GM12878 (cell line): Measurements from ENCODE around the gene MICAL3. TPM values are rescaled to one million over a fixed set of nuclear protein-coding genes. Genes with fewer than 3 reads are reported as not detected.

ENCODE experiments used
- ATAC-seq: fragments of 200-7000 bp; cut with Tn5 transposase; 3 replicates; pipeline ENCODE4 v1.9.1; 2020; ENCODE audit warnings: mild to moderate bottlenecking, moderate library complexity
- BruUV-seq: library from RNA; stranded (reverse); fragments of 400-500 nt; replicated peaks from 2 replicates; lab custom pipeline; 2021; lab: Mats Ljungman, UMichigan
- CTCF ChIA-PET: fragments of 300-600 bp; sonication (Branson Sonifier 250); formaldehyde crosslinking; extraction: SDS; loops from one replicate; lab custom pipeline; 2021; ENCODE audit warnings: inconsistent platforms; lab: Yijun Ruan, JAX
- POLR2A ChIA-PET: fragments of 350-600 bp; formaldehyde crosslinking; extraction: SDS; loops from one replicate; lab custom pipeline; 2021; ENCODE audit warnings: inconsistent platforms; lab: Charles Lee
- RAD21 ChIA-PET: fragments of 300-600 bp; sonication (Branson Sonifier 250); formaldehyde crosslinking; loops from one replicate; lab custom pipeline; 2023; ENCODE audit warnings: antibody characterized with exemption; ENCODE audit not compliant: unreplicated experiment; lab: Charles Lee
- SMC1A ChIA-PET: fragments of 300-600 bp; sonication (Branson Sonifier 250); formaldehyde crosslinking; loops from one replicate; lab custom pipeline; 2023; ENCODE audit not compliant: unreplicated experiment, uncharacterized antibody; lab: Charles Lee
- DNase-seq: peaks from one replicate; pipeline ENCODE4 v3.0.0-alpha.2; 2011; ENCODE audit warnings: low read depth, low spot score
- FAIRE-seq: peaks from 3 replicates; lab custom pipeline; 2011; peaks lifted over from hg19 to GRCh38; lab: Jason Lieb, UNC
- H2AFZ ChIP-seq: 2 replicates; pipeline ENCODE4 v1.6.0; 2011; ENCODE audit warnings: low read depth, low read length, control low read depth; ENCODE audit not compliant: control insufficient read depth
- H3K27ac ChIP-seq: 2 replicates; pipeline ENCODE4 v1.5.1; 2011; ENCODE audit warnings: control low read depth; ENCODE audit not compliant: control insufficient read depth, insufficient read depth
- H3K27me3 ChIP-seq, 2 experiments: replicated peaks in 1 of 2; 2 replicates each; pipeline versions ENCODE4 v1.6.0 to v1.6.1; 2011; ENCODE audit warnings: low read length in 1 of 2; ENCODE audit not compliant: control insufficient read depth in 2 of 2, insufficient read depth in 2 of 2
- H3K36me3 ChIP-seq, 2 experiments: 2 replicates each; pipeline ENCODE4 v1.5.1; 2011; ENCODE audit warnings: low read length in 1 of 2; ENCODE audit not compliant: control insufficient read depth in 2 of 2, insufficient read depth in 2 of 2
- H3K4me1 ChIP-seq: 2 replicates; pipeline ENCODE4 v1.6.1; 2011; ENCODE audit warnings: mild to moderate bottlenecking, low read length, moderate library complexity, mixed read lengths; ENCODE audit not compliant: control insufficient read depth, insufficient read depth
- H3K4me2 ChIP-seq: 2 replicates; pipeline ENCODE4 v1.6.0; 2011; ENCODE audit warnings: control low read depth; ENCODE audit not compliant: control insufficient read depth, insufficient read depth
- H3K4me3 ChIP-seq: fragments of 200-600 bp; sonication (generic); 2 replicates; pipeline ENCODE4 v1.5.1; 2016
- H3K79me2 ChIP-seq: 2 replicates; pipeline ENCODE4 v1.6.0; 2011; ENCODE audit warnings: low read length; ENCODE audit not compliant: control insufficient read depth, insufficient read depth
- H3K9ac ChIP-seq: 2 replicates; pipeline ENCODE4 v1.8.0; 2011; ENCODE audit warnings: low read length, control low read depth, mixed read lengths; ENCODE audit not compliant: control insufficient read depth, insufficient read depth
- H3K9me3 ChIP-seq: replicated peaks from 3 replicates; pipeline ENCODE4 v1.5.1; 2011; ENCODE audit warnings: mild to moderate bottlenecking, low read length; ENCODE audit not compliant: control insufficient read depth, insufficient read depth
- H4K20me1 ChIP-seq: 2 replicates; pipeline ENCODE4 v1.6.0; 2011; ENCODE audit not compliant: control insufficient read depth, insufficient read depth
- CHD2 ChIP-seq: IDR thresholded peaks from 2 replicates; pipeline ENCODE4 v1.6.1; 2011; ENCODE audit warnings: low read depth, low read length, improper control_type of control experiment, borderline replicate concordance
- CTCF ChIP-seq, 3 experiments: IDR thresholded peaks in 2 of 3; conservative IDR thresholded peaks in 1 of 3; 2 replicates each; pipeline ENCODE4 v1.5.1; 2011; ENCODE audit warnings: low read depth in 3 of 3, low read length in 3 of 3, mild to moderate bottlenecking in 3 of 3, control low read depth in 2 of 3, moderate library complexity in 2 of 3, inconsistent platforms in 1 of 3, mixed read lengths in 1 of 3; ENCODE audit not compliant: control insufficient read depth in 2 of 3, insufficient read depth in 1 of 3; ENCODE audit errors: extremely low read depth in 1 of 3
- EGR1 ChIP-seq, 2 experiments: IDR thresholded peaks; 1 replicate in 1 of 2; 2 replicates in 1 of 2; pipeline ENCODE4 v1.6.1; 2011 to 2012; ENCODE audit warnings: low read depth in 2 of 2, low read length in 2 of 2, borderline replicate concordance in 1 of 2, mild to moderate bottlenecking in 1 of 2, moderate library complexity in 1 of 2
- ETV6 ChIP-seq, 2 experiments: fragments of 450-650 bp in 1 of 2; IDR thresholded peaks in 1 of 2; conservative IDR thresholded peaks in 1 of 2; 2 replicates each; pipeline ENCODE4 v1.6.1; 2014; ENCODE audit warnings: antibody characterized with exemption in 1 of 2, borderline replicate concordance in 1 of 2, low read depth in 1 of 2, mild to moderate bottlenecking in 1 of 2, moderate library complexity in 1 of 2
- EZH2 ChIP-seq: IDR thresholded peaks from 2 replicates; pipeline ENCODE4 v1.6.1; 2012; ENCODE audit warnings: low read depth, mild to moderate bottlenecking, control low read depth, inconsistent platforms, low read length, borderline replicate concordance; ENCODE audit not compliant: control insufficient read depth
- MYB ChIP-seq: fragments of 150-350 bp; IDR thresholded peaks from 2 replicates; pipeline ENCODE4 v1.6.1; 2014; ENCODE audit warnings: mild to moderate bottlenecking, low read depth, low read length, borderline replicate concordance
- NBN ChIP-seq: fragments of 450-650 bp; IDR thresholded peaks from 2 replicates; pipeline ENCODE4 v1.6.1; 2016
- NFYA ChIP-seq: IDR thresholded peaks from 2 replicates; pipeline ENCODE4 v1.6.1; 2011; ENCODE audit warnings: low read depth, mild to moderate bottlenecking, low read length, improper control_type of control experiment, borderline replicate concordance
- PBX3 ChIP-seq: IDR thresholded peaks from 2 replicates; pipeline ENCODE4 v1.6.1; 2011; ENCODE audit warnings: mild to moderate bottlenecking, low read depth, low read length, moderate library complexity; ENCODE audit not compliant: insufficient replicate concordance
- RAD21 ChIP-seq: IDR thresholded peaks from 2 replicates; pipeline ENCODE4 v1.6.1; 2011; ENCODE audit warnings: mild to moderate bottlenecking, low read depth, low read length, moderate library complexity; ENCODE audit not compliant: insufficient read depth
- YY1 ChIP-seq: IDR thresholded peaks from 2 replicates; pipeline ENCODE4 v1.6.1; 2011; ENCODE audit warnings: low read depth, mild to moderate bottlenecking, low read length
- ZNF622 ChIP-seq: fragments of 450-650 bp; IDR thresholded peaks from 2 replicates; pipeline ENCODE4 v1.6.1; 2017; ENCODE audit warnings: mild to moderate bottlenecking, inconsistent platforms
- WGBS: methylation state at CpG from one replicate; pipeline ENCODE4 v1.1.6; 2016; ENCODE audit warnings: low lambda C conversion rate; ENCODE audit not compliant: insufficient replicate concordance, insufficient coverage; ENCODE audit errors: missing lambda C conversion rate; 5-methylcytosine and 5-hydroxymethylcytosine counted together
- in situ Hi-C: fragments of 300-500 bp; cut with MboI; formaldehyde crosslinking; loops from 9 replicates; pipeline ENCODE4 v1.14.3; 2018; ENCODE audit warnings: mixed read lengths
- intact Hi-C: fragments of 100-400 bp; cut with micrococcal nuclease; formaldehyde crosslinking; loops from one replicate; pipeline ENCODE4 v1.14.2; 2022; ENCODE audit not compliant: unreplicated experiment
- polyA plus RNA-seq, 11 experiments: library from polyadenylated mRNA; depleted of rRNA in 4 of 11; unstranded in 6 of 11; stranded (reverse) in 5 of 11; fragments of >200 nt; fragmentation: Nextera tagmentation in 4 of 11; fragmentation: Illumina TruSeq in 1 of 11; extraction: Ambion mirVana in 4 of 11; extraction: Trizol in 1 of 11; gene quantifications; 1 replicate in 1 of 11; 2 replicates in 10 of 11; pipeline versions ENCODE4 v1.2.1 to v1.2.3, GENCODE V29; 2011 to 2016; ENCODE audit warnings: inconsistent platforms in 2 of 11, missing spikeins in 2 of 11, low read depth in 1 of 11
- total RNA-seq, 4 experiments: library from RNA; depleted of rRNA in 3 of 4; stranded (reverse); fragments of >200 nt in 3 of 4; fragmentation: Illumina TruSeq in 1 of 4; extraction: Trizol in 1 of 4; gene quantifications; 2 replicates each; pipeline versions ENCODE4 v1.2.1 to v1.2.3, GENCODE V29; 2013 to 2021

The MICAL3 gene
- total and polyA plus RNA-seq, 10 of the 15 experiments (the other 5 are each of a cell fraction or from before 2014, with no cell fraction given), result 2.6 to 92.2 (median 24.0) TPM

- Histone ChIP-seq H3K36me3 (peaks cover 8 to 13% of the 10 kb centered on the region in 2 experiments; a peak in 3 of 4 replicates), H2AFZ (no peak overlapping the region), H3K27ac (no peak overlapping the region), H3K9ac (no peak overlapping the region), H4K20me1 (no peaks in the 10 kb centered on the region), H3K4me2 (no peak overlapping the region), H3K4me3 (no peak overlapping the region), H3K27me3 (no peaks in the 10 kb centered on the region), H3K79me2 (peaks cover 2% of the 10 kb centered on the region), H3K4me1 (peaks cover 12% of the 10 kb centered on the region; the same call in 1 of the 2 replicates), H3K9me3 (no peaks in the 10 kb centered on the region)
- TF ChIP-seq RAD21 (peak; percentile 54), NBN (no peak), EGR1 (IDR thresholded peaks at IDR 0.05; ENCODE audit: borderline replicate concordance in 1 of 2, low read depth in 2 of 2, low read length in 2 of 2) (no peak), CHD2 (no peak), YY1 (no peak), NFYA (no peak), EZH2 (no peak), MYB (no peak), CTCF (IDR thresholded peaks at IDR 0.05 in 2 of 3, conservative IDR thresholded peaks at IDR 0.05 in 1 of 3; ENCODE audit: control insufficient read depth in 2 of 3, extremely low read depth in 1 of 3, insufficient read depth in 1 of 3, low read depth in 3 of 3, low read length in 3 of 3) (peak in 1 of 3 experiments; percentile 40; a peak in 2 of 6 replicates), ETV6 (conservative IDR thresholded peaks at IDR 0.05 in 1 of 2, IDR thresholded peaks at IDR 0.05 in 1 of 2; ENCODE audit: borderline replicate concordance in 1 of 2, low read depth in 1 of 2) (no peak), ZNF622 (no peak), PBX3 (no peak)
- SMC1A ChIA-PET, result interaction anchor here (1.2 to 3.1 kb wide), 3 partner anchors 10 to 165 kb away, joined by 3 to 13 read pairs (median 4); no protein-coding TSS in a partner anchor
- RAD21 ChIA-PET, result interaction anchor here (0.6 to 1.6 kb wide), 4 partner anchors 98 to 165 kb away, joined by 4 to 6 read pairs (median 4); no protein-coding TSS in a partner anchor
- intact Hi-C loops (no loop called here), in situ Hi-C loops (no loop called here)
- POLR2A ChIA-PET, result interaction anchor here (0.5 to 0.7 kb wide), 2 partner anchors 94 to 1141 kb away, joined by 3 to 5 read pairs; no protein-coding TSS in a partner anchor
- CTCF ChIA-PET, result interaction anchor here (0.6 to 2.0 kb wide), 4 partner anchors 54 to 165 kb away, joined by 3 to 10 read pairs (median 4); no protein-coding TSS in a partner anchor
- no peak for DNase-seq
- 46% methylated on average over 12 of the region's 12 CpGs for WGBS
- BruUV-seq, result no TSS peak
- FAIRE-seq, result no peak
- no peak; the same call in 2 of the 3 replicates for ATAC-seq
These were observed 113.6 kb downstream of the MICAL3 start for GRCh38 chr22:17910561-17911311.
